ENCODE results near the gene BTBD16. TPM values are rescaled to one million over a fixed set of nuclear protein-coding genes. Genes with fewer than 3 reads are reported as not detected.

Gene BTBD16
- total RNA-seq, 1 donor from 2014 or later = not detected

- intact Hi-C loops (cut with DNase I) = no loop called here
- ATAC-seq (ENCODE audit: poor library complexity) (no peak), DNase-seq (no peak)
Observed at GRCh38 chr10:122327237-122328206, 56.4 kb downstream of the BTBD16 start.

DNA sequence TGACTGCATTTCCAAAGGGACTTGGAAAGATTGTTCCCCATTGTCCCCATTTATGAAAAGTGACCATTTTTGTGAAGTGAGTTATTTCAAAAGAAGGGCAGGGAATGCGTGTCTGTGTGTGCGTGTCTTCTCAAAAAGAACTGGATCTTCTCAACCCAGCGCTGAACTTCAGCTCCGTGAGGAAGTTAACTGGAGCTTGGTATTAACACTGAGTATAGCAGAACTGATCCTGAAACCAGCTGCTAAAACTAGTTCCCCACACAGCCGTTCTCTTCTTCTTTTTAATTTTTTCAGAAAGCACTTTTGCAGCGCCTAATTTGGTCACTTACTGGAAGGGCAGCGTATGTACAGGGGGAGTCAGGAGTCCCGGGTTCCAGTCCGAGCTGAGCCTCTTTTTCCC lies 57.6 kb downstream of the BTBD16 start:
- intact Hi-C loops (cut with DNase I) = no loop called here
- DNase-seq (no peak), ATAC-seq (ENCODE audit: poor library complexity) (peak; percentile 55)

DNA sequence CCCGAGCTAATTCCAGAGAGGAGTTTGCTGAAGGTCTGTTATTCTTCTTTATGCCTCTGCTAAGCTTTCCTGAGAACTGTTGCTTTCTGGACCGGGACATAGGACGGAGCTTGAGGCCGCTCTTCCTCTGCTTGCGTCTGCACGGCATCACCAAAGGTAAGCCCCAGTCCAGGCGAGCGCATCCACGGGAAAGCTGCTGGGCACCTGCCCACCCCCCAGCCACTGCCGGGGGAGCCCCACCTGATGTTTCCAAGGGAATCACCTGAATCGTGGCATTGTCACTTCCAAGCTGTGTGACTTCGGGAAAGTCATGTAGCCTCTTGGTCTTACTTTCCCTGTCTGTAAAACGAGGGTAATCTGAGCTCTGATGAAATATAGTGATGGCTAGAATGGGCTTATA lies 58.3 kb downstream of the BTBD16 start:
- intact Hi-C loops (cut with DNase I) = no loop called here
- ATAC-seq (ENCODE audit: poor library complexity) (no peak), DNase-seq (no peak)

GRCh38 chr10:122331100-122331499 lies 60.0 kb downstream of the BTBD16 start:
- DNase-seq (no peak), ATAC-seq (ENCODE audit: poor library complexity) (no peak)
- intact Hi-C loops (cut with DNase I) = no loop called here

DNA sequence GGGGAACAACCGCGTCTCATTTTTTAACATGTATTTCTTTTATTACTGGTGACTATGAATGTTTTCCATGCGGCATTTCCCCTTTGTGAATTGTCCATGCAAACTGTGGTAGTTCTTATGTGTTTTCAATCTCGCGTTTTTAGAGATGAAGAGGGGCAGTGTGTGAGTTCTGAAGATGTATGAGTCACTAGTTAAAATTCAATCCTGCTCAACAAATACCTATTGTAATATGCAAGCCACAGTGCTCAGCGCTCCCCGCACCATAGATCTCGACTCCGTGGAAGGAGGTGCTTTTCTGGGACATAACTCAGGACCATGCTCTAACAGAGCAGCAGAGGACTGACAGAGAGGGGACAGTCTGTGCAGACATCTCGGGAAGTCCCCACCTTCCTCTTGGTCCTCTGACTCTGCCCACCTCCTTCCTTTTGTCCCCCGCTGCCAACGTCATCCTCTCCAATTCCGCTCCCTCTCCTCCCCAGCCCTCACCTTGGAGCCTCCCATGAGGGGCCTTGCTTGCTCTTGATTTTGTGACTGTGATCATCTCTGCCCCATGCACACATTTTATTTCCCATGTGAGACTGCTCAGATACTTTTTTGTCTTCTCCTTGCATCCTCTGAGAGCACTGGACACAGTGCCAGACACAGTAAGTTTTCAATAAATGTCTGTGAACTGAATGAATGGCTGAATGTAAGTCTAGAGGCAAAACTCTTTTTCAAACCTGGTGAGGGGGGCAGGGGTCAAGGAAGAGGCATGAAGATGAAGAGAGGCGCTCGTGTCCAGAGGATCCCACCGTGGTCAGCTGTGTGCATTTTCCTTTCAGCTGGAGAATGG lies 60.7 kb downstream of the BTBD16 start:
- no peak for ATAC-seq (ENCODE audit: poor library complexity)
- intact Hi-C loops (cut with DNase I) = no loop called here

GRCh38 chr10:122333037-122333436 lies 61.9 kb downstream of the BTBD16 start:
- intact Hi-C loops (cut with DNase I) = no loop called here
- ATAC-seq (ENCODE audit: poor library complexity) (no peak), DNase-seq (no peak)

More for the DNA sequence above, 60.7 kb downstream of the BTBD16 start:
- DNase-seq = no peak

DNA sequence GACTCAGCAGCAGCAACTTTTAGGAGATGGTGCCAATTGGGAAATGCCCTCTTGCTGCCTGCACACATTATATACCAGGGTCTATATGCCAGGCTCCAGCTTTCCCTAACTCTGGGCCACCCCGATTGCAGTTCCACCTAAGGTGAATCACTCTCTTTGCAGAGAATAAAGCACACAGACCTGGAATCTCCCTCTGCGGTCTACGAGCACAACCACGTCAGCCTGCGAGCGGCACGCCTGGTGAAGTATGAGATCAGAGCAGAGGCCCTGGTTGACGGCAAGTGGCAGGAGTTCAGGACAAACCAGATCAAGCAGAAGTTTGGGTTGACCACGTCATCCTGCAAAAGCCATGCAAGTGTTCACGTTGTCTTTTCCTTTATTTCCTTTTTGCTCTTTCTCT lies 65.2 kb downstream of the BTBD16 start:
- intact Hi-C loops (cut with DNase I) = loop anchor here (5.0 kb wide), 1 partner anchor 34 kb away; no protein-coding TSS in a partner anchor
- DNase-seq = no peak
- no peak for ATAC-seq (ENCODE audit: poor library complexity)

DNA sequence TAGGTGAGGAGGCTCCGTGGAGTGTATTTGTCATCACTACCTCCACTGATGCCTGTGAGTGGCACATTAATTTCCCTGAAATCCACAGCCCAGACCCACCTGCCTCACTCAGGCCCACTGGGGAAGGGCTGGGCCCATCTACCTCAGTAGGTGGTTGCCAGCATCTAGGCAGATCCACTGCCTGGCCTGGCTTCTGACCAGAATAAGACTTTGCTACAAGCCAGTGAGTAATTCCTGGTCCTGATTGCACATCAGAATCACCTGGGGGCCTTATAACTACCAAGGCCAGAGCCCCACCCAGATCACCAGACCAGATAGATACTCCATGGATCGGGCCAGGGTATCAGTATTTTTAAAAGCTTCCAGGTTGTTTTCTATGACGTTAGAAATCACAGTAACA lies 65.9 kb downstream of the BTBD16 start:
- DNase-seq (no peak), ATAC-seq (ENCODE audit: poor library complexity) (no peak)
- intact Hi-C loops (cut with DNase I) = loop anchor here (5.0 kb wide), 1 partner anchor 35 kb away; no protein-coding TSS in a partner anchor

GRCh38 chr10:122338609-122339441 lies 67.7 kb downstream of the BTBD16 start:
- intact Hi-C loops (cut with DNase I) = loop anchor here (5.0 kb wide), 1 partner anchor 37 kb away; no protein-coding TSS in a partner anchor
- DNase-seq = no peak
- ATAC-seq (ENCODE audit: poor library complexity) = peak; percentile 34

DNA sequence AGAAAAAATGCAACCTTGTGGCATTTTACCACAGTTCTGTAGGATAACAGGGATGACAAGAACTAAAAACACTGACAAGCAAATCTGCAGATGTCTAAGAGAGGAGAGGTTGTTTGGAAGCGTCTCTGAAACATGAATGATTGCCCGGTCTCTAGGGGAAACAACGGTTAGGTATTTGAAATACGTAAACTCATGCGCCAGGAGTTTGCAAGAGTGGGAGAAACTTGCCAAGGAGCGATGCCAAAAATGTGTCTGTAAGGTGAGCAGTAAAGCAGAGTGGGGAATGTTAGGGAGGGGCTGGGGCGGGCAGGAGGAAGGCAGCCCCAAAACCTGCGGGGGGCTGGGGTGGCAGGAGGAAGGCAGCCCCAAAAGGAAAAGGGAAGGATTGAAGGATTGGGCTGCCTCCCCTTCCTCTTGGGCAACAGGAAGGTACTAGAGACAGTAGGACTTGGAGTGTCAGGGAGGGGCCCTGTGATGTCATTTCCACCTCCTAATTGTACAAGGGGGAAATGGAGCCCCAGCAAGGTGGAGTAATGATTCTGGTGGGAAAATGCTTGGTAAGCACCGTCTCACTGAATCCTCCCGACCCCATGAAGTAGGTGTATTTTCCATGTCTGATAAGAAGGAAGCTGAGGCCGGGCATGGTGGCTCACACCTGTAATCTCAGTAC lies 70.2 kb downstream of the BTBD16 start:
- peak; percentile 78 for ATAC-seq (ENCODE audit: poor library complexity)

GRCh38 chr10:122342293-122343134 lies 71.4 kb downstream of the BTBD16 start:
- DNase-seq = no peak
- ATAC-seq (ENCODE audit: poor library complexity) = peak; percentile 52
- intact Hi-C loops (cut with DNase I) = loop anchor here (5.0 kb wide), 1 partner anchor 90 kb away; no protein-coding TSS in a partner anchor

More for the DNA sequence above, 70.2 kb downstream of the BTBD16 start:
- DNase-seq = no peak
- intact Hi-C loops (cut with DNase I) = loop anchor here (5.0 kb wide), 1 partner anchor 91 kb away; no protein-coding TSS in a partner anchor

- DNase-seq (no peak), ATAC-seq (ENCODE audit: poor library complexity) (no peak)
- intact Hi-C loops (cut with DNase I) = loop anchor here (5.0 kb wide), 1 partner anchor 89 kb away; no protein-coding TSS in a partner anchor
Observed at GRCh38 chr10:122343135-122343800, 72.2 kb downstream of the BTBD16 start.

DNA sequence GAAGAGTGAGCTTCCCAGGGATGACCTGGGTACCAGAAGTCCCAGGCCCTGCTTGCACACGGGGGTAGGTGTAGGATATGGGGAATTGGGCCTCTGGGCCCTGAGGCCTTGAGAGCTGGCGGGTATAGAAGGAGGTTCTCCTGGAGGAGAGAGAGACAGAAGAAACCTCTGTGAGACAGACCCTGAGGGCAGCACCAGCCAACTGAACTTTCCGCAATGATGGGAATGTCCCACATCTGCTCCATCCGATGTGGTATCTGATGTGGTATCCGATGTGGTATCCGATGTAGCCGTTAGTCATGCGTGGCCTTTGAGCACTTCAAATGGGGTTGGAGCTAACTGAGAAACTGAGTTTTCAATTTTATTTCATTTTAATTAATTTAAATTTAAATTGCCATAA lies 72.8 kb downstream of the BTBD16 start:
- no peak for ATAC-seq (ENCODE audit: poor library complexity)
- DNase-seq = no peak
- intact Hi-C loops (cut with DNase I) = loop anchor here (5.0 kb wide), 1 partner anchor 88 kb away; no protein-coding TSS in a partner anchor

DNA sequence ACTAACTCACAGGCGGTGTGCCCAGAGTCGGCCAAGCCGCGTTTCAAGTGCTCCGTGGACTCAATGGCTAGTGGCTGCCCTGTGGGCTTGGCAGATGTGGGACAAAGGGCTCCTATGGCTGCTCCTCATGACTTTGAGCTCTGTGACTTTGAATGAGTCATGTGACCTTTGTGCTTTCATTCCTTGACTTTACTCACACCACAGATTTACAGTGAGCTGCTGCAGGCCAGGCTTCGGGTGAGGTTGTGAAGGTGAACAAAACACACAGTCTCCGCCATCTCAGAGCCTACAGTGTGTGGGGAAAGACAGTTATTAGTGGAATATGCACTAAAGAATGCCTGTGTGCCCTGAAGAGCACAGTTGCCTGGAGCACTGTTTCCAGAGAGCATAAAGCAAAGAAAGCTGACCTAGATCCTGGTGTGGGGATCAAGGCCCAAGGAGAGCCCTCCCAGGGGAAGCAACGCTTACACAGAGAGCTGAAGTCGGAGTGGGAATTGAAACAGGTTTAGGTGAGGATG lies 73.7 kb downstream of the BTBD16 start:
- intact Hi-C loops (cut with DNase I) = loop anchor here (5.0 kb wide), 1 partner anchor 88 kb away; no protein-coding TSS in a partner anchor
- ATAC-seq (ENCODE audit: poor library complexity) = peak; percentile 16
- no peak for DNase-seq

DNA sequence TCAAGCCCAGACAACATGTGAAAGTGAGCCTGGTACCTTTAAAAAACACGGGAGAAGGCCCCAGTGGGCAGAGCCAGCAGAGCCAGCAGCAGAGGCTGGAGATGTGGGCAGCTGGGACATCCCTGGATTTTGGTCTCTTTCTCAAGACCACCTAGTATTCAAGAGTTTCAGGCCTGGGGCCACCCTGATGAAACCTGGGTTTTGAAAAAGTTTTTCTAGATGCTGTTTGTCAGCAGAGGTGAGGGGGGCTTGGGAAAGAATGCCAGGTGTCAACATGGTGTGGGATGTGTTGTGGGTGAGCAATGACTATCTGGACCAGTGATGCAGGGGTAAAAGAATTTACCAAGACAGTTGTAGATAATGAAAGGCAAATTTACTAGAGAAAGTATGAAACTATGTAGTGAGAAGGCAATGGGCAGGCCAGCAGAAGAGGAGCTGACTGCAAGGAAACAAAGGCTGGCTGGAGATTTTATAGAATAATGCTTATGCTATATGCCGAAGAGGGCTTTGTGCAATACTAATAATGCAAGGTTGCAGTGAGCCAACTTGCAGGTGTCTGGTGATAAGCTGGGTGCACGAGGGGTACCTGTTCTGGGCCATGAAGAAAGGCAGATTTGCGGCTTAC lies 75.3 kb downstream of the BTBD16 start:
- no peak for DNase-seq
- ATAC-seq (ENCODE audit: poor library complexity) = no peak
- intact Hi-C loops (cut with DNase I) = no loop called here
